Parathyroid adenoma (tissue), 2 donors: ENCODE data around the gene COX10.

ENCODE experiments used
- H2AFZ ChIP-seq: fragments of 300-600 bp; sonication (generic); one replicate; pipeline ENCODE4 v1.7.0; 2017; ENCODE audit warnings: antibody characterized with exemption, mild to moderate bottlenecking
- H3K27ac ChIP-seq: fragments of 300-600 bp; sonication (generic); one replicate; pipeline ENCODE4 v1.7.0; 2017
- H3K27me3 ChIP-seq: fragments of 300-600 bp; sonication (generic); one replicate; pipeline ENCODE4 v1.7.0; 2017; ENCODE audit warnings: low read length; ENCODE audit not compliant: control insufficient read depth, insufficient read depth
- H3K36me3 ChIP-seq: fragments of 300-600 bp; sonication (generic); one replicate; pipeline ENCODE4 v1.7.0; 2017; ENCODE audit warnings: low read length; ENCODE audit not compliant: control insufficient read depth, insufficient read depth
- H3K4me1 ChIP-seq: fragments of 300-600 bp; sonication (generic); one replicate; pipeline ENCODE4 v1.7.0; 2017; ENCODE audit warnings: control low read depth
- H3K4me2 ChIP-seq: fragments of 300-600 bp; sonication (generic); one replicate; pipeline ENCODE4 v1.7.0; 2017; ENCODE audit warnings: low read length
- H3K4me3 ChIP-seq: fragments of 300-600 bp; sonication (generic); one replicate; pipeline ENCODE4 v1.7.0; 2017; ENCODE audit warnings: low read depth, low read length
- H3K79me2 ChIP-seq: fragments of 300-600 bp; sonication (generic); one replicate; pipeline ENCODE4 v1.7.0; 2017; ENCODE audit warnings: control low read depth
- H3K9ac ChIP-seq: fragments of 300-600 bp; sonication (generic); one replicate; pipeline ENCODE4 v1.7.0; 2017; ENCODE audit warnings: mild to moderate bottlenecking
- H3K9me3 ChIP-seq: fragments of 300-600 bp; sonication (generic); one replicate; pipeline ENCODE4 v1.7.0; 2017; ENCODE audit warnings: low read length; ENCODE audit not compliant: control insufficient read depth
- CTCF ChIP-seq: fragments of 300-600 bp; sonication (generic); IDR thresholded peaks from one replicate; pipeline ENCODE4 v1.7.0; 2017; ENCODE audit warnings: antibody characterized with exemption, mild to moderate bottlenecking
- donor health status: primary hyperparathyroidism.

The COX10 gene

GRCh38 chr17:14205380-14205779, 136.1 kb downstream of the COX10 start:
- H2AFZ ChIP-seq, result no peak overlapping the region
- H3K9ac ChIP-seq, result no peak overlapping the region
- no peak overlapping the region for H3K27ac ChIP-seq
- H3K4me2 ChIP-seq, result no peak overlapping the region
- no peak for TF ChIP-seq CTCF
- peaks cover 5% of the 10 kb centered on the region for H3K4me1 ChIP-seq
- H3K27me3 ChIP-seq, result no peaks in the 10 kb centered on the region
- H3K9me3 ChIP-seq, result no peaks in the 10 kb centered on the region
- H3K79me2 ChIP-seq, result no peaks in the 10 kb centered on the region
- H3K4me3 ChIP-seq, result no peak overlapping the region
- no peaks in the 10 kb centered on the region for H3K36me3 ChIP-seq

- Histone ChIP-seq H3K27me3 (no peaks in the 10 kb centered on the region), H2AFZ (no peak overlapping the region), H3K4me1 (peaks cover 5% of the 10 kb centered on the region), H3K36me3 (no peaks in the 10 kb centered on the region), H3K4me3 (no peak overlapping the region), H3K9ac (no peak overlapping the region), H3K79me2 (no peaks in the 10 kb centered on the region), H3K4me2 (no peak overlapping the region), H3K27ac (no peak overlapping the region), H3K9me3 (no peaks in the 10 kb centered on the region)
- TF ChIP-seq CTCF, result no peak
Measured at GRCh38 chr17:14205992-14206461, 136.7 kb downstream of the COX10 start.

GRCh38 chr17:14206891-14207290, 137.6 kb downstream of the COX10 start:
- Histone ChIP-seq H3K36me3 (no peaks in the 10 kb centered on the region), H3K4me1 (peaks cover 5% of the 10 kb centered on the region), H3K4me3 (no peak overlapping the region), H3K9me3 (no peaks in the 10 kb centered on the region), H3K9ac (no peak overlapping the region), H2AFZ (no peak overlapping the region), H3K27me3 (no peaks in the 10 kb centered on the region), H3K79me2 (no peaks in the 10 kb centered on the region), H3K27ac (no peak overlapping the region), H3K4me2 (no peak overlapping the region)
- TF ChIP-seq CTCF, result no peak

GRCh38 chr17:14207791-14208190, 138.5 kb downstream of the COX10 start:
- H3K27ac ChIP-seq, result no peak overlapping the region
- H3K4me1 ChIP-seq, result peaks cover 5% of the 10 kb centered on the region
- no peak for TF ChIP-seq CTCF
- H3K9me3 ChIP-seq, result no peaks in the 10 kb centered on the region
- H3K4me2 ChIP-seq, result no peak overlapping the region
- no peaks in the 10 kb centered on the region for H3K79me2 ChIP-seq
- H3K4me3 ChIP-seq, result no peak overlapping the region
- H3K36me3 ChIP-seq, result no peaks in the 10 kb centered on the region
- no peaks in the 10 kb centered on the region for H3K27me3 ChIP-seq
- no peak overlapping the region for H3K9ac ChIP-seq
- H2AFZ ChIP-seq, result no peak overlapping the region

- H3K4me3 ChIP-seq, result no peak overlapping the region
- H3K27me3 ChIP-seq, result no peaks in the 10 kb centered on the region
- no peak overlapping the region for H3K27ac ChIP-seq
- TF ChIP-seq CTCF, result no peak
- H3K79me2 ChIP-seq, result no peaks in the 10 kb centered on the region
- no peak overlapping the region for H3K4me2 ChIP-seq
- no peak overlapping the region for H3K9ac ChIP-seq
- H3K4me1 ChIP-seq, result peaks cover 5% of the 10 kb centered on the region
- H2AFZ ChIP-seq, result no peak overlapping the region
- no peaks in the 10 kb centered on the region for H3K9me3 ChIP-seq
- no peaks in the 10 kb centered on the region for H3K36me3 ChIP-seq
Measured at GRCh38 chr17:14209215-14209614, 139.9 kb downstream of the COX10 start.
